ENCODE results near the gene SERPINF2. TPM values are rescaled to one million over a fixed set of nuclear protein-coding genes. Genes with fewer than 3 reads are reported as not detected.
A peak's percentile ranks its signal among the peaks of the same experiment; 100 is the strongest.
"Not testable (repeated sequence)": the region's sequence is repeated elsewhere in the genome, so short reads cannot be mapped to it uniquely, and the experiment has no call there.

The SERPINF2 gene
- total RNA-seq, 2 donors from 2014 or later: 0.24 TPM; not detected in 1

- no peak for ATAC-seq
- DNase-seq (ENCODE audit: low spot score): peak; percentile 58
- H3K4me3 Mint-ChIP-seq: peak overlapping the region; percentile 13
- H3K4me1 Mint-ChIP-seq (ENCODE audit: low read depth in 2 of 2): peaks cover 19 to 20% of the 10 kb centered on the region in 2 donors
- no peaks in the 10 kb centered on the region for H3K9me3 Mint-ChIP-seq
- peaks cover 0 to 3% of the 10 kb centered on the region in 2 donors for H3K27me3 Mint-ChIP-seq
- H3K27ac Mint-ChIP-seq: no peak overlapping the region
- H3K36me3 Mint-ChIP-seq: peaks cover 11% of the 10 kb centered on the region
These were observed 30.4 kb upstream of the SERPINF2 start for GRCh38 chr17:1712271-1712670.

- Mint-ChIP-seq H3K36me3 (peaks cover 11% of the 10 kb centered on the region), H3K27me3 (no peaks in the 10 kb centered on the region), H3K9me3 (no peaks in the 10 kb centered on the region), H3K4me1 (ENCODE audit: low read depth in 2 of 2) (peaks cover 29% of the 10 kb centered on the region in 2 donors), H3K4me3 (peak overlapping the region; percentile 58), H3K27ac (peak overlapping the region in 1 of 2 donors; percentile 68)
- peak; percentile 38 for DNase-seq (ENCODE audit: low spot score)
- no peak for ATAC-seq
These were observed 29.4 kb upstream of the SERPINF2 start for GRCh38 chr17:1713160-1713877.

- Mint-ChIP-seq H3K9me3 (no peaks in the 10 kb centered on the region), H3K36me3 (peaks cover 11% of the 10 kb centered on the region), H3K27me3 (no peaks in the 10 kb centered on the region), H3K27ac (peak overlapping the region in 1 of 2 donors; percentile 68), H3K4me3 (peak overlapping the region; percentile 41), H3K4me1 (ENCODE audit: low read depth in 2 of 2) (peaks cover 30 to 31% of the 10 kb centered on the region in 2 donors)
- DNase-seq (ENCODE audit: low spot score) (peak; percentile 6), ATAC-seq (no peak)
These were observed 28.7 kb upstream of the SERPINF2 start for GRCh38 chr17:1713878-1714426.

DNA sequence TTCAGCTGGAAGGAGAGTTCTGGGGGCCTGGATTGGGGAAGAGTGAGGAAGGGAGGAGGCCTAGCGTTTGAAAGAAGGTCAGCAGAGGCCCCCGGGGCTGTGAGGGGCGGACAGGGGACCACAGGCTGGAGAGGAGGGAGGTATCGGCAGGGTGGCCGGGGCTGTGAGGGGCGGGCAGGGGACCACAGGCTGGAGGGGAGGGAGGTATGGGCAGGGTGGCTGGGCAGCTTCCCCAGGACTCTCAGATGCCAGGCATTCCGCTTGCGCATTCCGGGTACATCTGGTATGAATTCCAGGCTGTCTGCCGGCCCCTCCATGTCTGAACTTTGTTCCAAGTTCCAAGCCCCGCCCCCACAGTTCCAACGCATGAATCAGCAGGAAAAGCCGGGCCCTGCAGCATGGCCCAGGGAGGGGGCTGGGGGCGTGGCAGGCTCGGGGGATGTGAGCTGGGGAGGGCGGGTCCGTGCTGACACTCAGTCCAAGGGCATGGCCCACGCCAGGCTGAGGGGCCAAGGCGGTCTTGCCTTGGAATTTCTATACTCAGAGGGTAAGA, 28.2 kb upstream of the SERPINF2 start:
- Mint-ChIP-seq H3K4me3 (peak overlapping the region; percentile 79), H3K4me1 (ENCODE audit: low read depth in 2 of 2) (peaks cover 30 to 31% of the 10 kb centered on the region in 2 donors), H3K27ac (peak overlapping the region in 1 of 2 donors; percentile 68), H3K36me3 (peaks cover 11% of the 10 kb centered on the region), H3K9me3 (no peaks in the 10 kb centered on the region), H3K27me3 (no peaks in the 10 kb centered on the region)
- ATAC-seq (no peak), DNase-seq (ENCODE audit: low spot score) (peak; percentile 65)

DNA sequence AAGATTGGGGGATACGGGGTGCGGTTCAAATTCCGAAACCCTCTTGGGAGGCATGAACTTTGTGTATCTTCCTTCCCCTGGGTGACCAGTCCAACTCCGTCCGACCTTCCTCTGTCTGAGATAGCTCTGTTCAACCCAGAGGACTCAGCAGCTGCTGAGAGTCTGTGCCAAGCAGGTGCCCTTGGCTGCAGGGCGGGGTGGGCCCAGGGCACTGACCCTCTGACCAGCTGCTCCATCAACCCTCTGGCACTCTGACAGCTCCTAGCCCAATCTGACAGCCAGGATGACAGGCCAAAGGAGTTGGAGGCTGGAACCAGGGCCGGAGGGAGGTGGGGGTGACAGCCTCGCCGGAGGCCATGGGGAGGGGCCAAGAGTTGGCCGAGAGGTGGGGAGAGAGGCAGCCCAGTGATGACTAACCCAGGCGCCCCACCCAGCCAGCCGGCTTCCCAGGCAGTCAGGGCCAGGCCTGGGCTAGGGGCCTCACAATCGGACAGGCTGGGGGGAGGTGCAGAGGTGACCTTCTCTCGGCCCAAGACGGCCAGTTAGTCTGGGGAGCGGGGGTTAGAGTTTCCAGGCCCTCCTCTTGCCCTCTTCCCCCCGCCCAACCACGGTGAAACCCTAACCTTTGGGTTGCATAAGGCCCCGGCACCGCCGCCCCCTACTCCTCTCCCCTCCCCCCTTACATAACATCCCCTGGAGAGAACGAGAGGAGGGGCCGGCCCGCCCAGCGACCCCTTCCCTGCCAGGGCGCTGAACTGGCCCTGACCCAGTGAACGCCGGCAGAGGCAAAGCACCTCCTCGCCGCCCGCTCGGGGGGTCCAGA, 27.5 kb upstream of the SERPINF2 start:
- DNase-seq (ENCODE audit: low spot score) (peak; percentile 79), ATAC-seq (no peak)
- Mint-ChIP-seq H3K4me1 (ENCODE audit: low read depth in 2 of 2) (peaks cover 30 to 31% of the 10 kb centered on the region in 2 donors), H3K27ac (peak overlapping the region in 1 of 2 donors; percentile 68), H3K36me3 (peaks cover 11% of the 10 kb centered on the region), H3K9me3 (no peaks in the 10 kb centered on the region), H3K27me3 (no peaks in the 10 kb centered on the region), H3K4me3 (peak overlapping the region; percentile 79)

DNA sequence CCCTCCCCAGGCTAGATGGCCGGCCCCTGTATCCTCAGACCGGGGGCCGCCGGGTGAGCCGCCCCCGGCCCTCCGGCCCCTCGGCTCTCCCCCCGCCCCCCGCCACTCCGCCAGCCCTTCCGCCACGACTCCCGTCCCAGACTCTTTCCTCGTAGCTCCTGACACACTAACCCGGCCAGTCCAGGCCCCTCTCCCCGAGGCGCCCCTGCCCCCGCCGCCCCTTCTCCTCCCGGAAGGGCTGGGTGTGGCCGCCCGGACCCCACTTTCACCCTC, 26.9 kb upstream of the SERPINF2 start:
- H3K27ac Mint-ChIP-seq: peak overlapping the region; percentile 100
- no peaks in the 10 kb centered on the region for H3K27me3 Mint-ChIP-seq
- H3K9me3 Mint-ChIP-seq: no peaks in the 10 kb centered on the region
- no peak for ATAC-seq
- peaks cover 31 to 33% of the 10 kb centered on the region in 2 donors for H3K4me1 Mint-ChIP-seq (ENCODE audit: low read depth in 2 of 2)
- peak overlapping the region; percentile 97 for H3K4me3 Mint-ChIP-seq
- peaks cover 11% of the 10 kb centered on the region for H3K36me3 Mint-ChIP-seq
- DNase-seq (ENCODE audit: low spot score): no peak

DNA sequence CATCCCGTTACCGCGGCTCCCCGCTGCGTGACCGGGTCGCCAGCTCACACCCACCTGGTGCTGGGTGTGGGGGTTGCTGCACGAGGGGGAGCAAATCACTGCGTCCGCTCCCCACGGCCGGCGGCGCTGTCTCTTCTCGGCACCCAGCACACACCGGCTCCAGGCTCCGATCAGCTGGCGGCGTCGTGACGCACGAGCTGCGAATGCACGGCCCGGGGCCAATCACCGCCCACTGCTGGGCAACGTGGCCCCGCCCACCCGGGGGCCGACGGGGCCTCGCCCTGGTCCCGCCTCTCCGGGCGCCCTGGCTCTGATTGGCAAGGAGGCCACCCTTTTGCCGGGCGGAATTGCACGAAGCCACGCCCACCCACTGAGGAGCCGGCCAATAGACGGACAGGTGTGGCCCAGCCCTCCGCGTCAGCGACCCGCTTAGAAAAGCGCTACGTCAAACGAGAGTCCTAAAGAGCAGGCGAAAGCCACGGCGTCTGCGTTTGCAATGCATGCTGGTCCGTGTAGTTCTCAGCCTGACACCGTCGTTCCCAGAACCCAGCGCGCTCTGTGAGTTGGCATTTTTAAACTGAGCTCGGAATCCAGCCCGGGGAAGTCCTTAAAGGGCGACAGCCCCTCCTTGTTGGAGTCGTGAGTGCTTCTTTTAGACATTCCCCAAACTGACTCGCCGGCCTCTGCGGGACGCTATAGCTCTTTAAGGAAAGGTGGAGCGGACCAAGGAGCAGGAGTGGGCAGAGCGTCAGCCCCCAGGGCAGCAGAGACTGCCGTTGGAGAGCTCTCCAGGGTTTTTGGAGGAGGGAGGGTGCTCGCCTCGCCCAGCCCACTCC, 26.4 kb upstream of the SERPINF2 start:
- peak overlapping the region; percentile 100 for H3K27ac Mint-ChIP-seq
- ATAC-seq (peak; percentile 91), DNase-seq (ENCODE audit: low spot score) (peak; percentile 100)
- peaks cover 33 to 37% of the 10 kb centered on the region in 2 donors for H3K4me1 Mint-ChIP-seq (ENCODE audit: low read depth in 2 of 2)
- H3K27me3 Mint-ChIP-seq: no peaks in the 10 kb centered on the region
- peak overlapping the region; percentile 97 for H3K4me3 Mint-ChIP-seq
- no peaks in the 10 kb centered on the region for H3K9me3 Mint-ChIP-seq
- peaks cover 11% of the 10 kb centered on the region for H3K36me3 Mint-ChIP-seq

- DNase-seq (ENCODE audit: low spot score) (peak; percentile 96), ATAC-seq (peak; percentile 77 to 83)
- H3K4me1 Mint-ChIP-seq (ENCODE audit: low read depth in 2 of 2): peaks cover 30% of the 10 kb centered on the region in 2 donors
- H3K9me3 Mint-ChIP-seq: no peaks in the 10 kb centered on the region
- no peaks in the 10 kb centered on the region for H3K27me3 Mint-ChIP-seq
- H3K36me3 Mint-ChIP-seq: peaks cover 3% of the 10 kb centered on the region
- peak overlapping the region; percentile 97 for H3K4me3 Mint-ChIP-seq
- peak overlapping the region; percentile 100 for H3K27ac Mint-ChIP-seq
These were observed 25.6 kb upstream of the SERPINF2 start for GRCh38 chr17:1716912-1717695.

DNA sequence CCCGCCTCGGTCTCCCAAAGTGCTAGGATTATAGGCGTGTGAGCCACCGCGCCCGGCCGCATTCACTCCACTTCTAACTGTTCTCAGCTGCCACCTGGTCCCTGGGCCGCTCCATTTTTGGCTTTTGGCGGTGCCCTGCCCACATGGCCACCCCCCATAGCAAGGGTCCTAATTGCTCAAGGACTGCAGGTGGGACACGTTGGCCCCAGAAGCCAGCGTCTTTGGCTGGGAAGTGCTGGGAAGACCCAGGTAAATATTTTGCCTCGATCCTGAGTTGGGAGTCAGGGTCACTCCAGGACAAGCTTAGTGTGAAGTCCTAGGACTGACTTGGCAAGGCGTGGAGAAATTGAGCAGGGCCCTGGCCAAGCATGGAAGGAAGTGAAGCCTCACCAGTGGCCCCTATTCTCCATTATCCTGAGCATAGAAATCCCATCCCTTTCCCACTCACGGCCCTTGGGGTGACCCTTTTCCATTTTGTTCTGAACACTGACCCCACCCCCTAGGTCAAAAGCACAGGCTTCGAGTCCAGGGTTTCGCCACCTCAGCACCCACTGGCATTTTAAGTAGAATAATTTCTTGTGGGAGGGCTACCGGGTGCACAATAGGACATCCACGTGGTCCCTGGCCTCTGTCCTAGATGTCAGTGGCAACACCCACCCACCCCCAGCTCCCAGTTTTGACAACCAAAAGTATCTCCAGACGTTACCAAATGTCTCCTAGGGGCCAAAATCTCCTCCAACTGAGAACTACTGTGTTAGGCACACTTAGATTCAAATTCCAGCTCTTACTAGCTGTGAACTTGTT, 24.1 kb upstream of the SERPINF2 start:
- peak; percentile 58 for DNase-seq (ENCODE audit: low spot score)
- Mint-ChIP-seq H3K4me1 (ENCODE audit: low read depth in 2 of 2) (peaks cover 33 to 35% of the 10 kb centered on the region in 2 donors), H3K36me3 (no peaks in the 10 kb centered on the region), H3K27ac (peak overlapping the region; percentile 100), H3K9me3 (no peaks in the 10 kb centered on the region), H3K4me3 (peak overlapping the region; percentile 97), H3K27me3 (no peaks in the 10 kb centered on the region)
- ATAC-seq: no peak

- Mint-ChIP-seq H3K4me1 (ENCODE audit: low read depth in 2 of 2) (peaks cover 28 to 41% of the 10 kb centered on the region in 2 donors), H3K27ac (peak overlapping the region in 1 of 2 donors; percentile 54), H3K27me3 (no peaks in the 10 kb centered on the region), H3K36me3 (no peaks in the 10 kb centered on the region), H3K9me3 (no peaks in the 10 kb centered on the region), H3K4me3 (no peak overlapping the region)
- DNase-seq (ENCODE audit: low spot score): peak; percentile 77
- no peak for ATAC-seq
These were observed 21.8 kb upstream of the SERPINF2 start for GRCh38 chr17:1720856-1721386.

GRCh38 chr17:1722022-1722421, 20.6 kb upstream of the SERPINF2 start:
- peak overlapping the region; percentile 89 to 94 for H3K27ac Mint-ChIP-seq

More at GRCh38 chr17:1722022-1722421, 20.6 kb upstream of the SERPINF2 start:
- ATAC-seq, H3K27me3 Mint-ChIP-seq, H3K9me3 Mint-ChIP-seq, H3K36me3 Mint-ChIP-seq, H3K4me3 Mint-ChIP-seq: not testable (repeated sequence)
- peaks cover 26 to 33% of the 10 kb centered on the region in 2 donors for H3K4me1 Mint-ChIP-seq (ENCODE audit: low read depth in 2 of 2)
- peak; percentile 13 for DNase-seq (ENCODE audit: low spot score)

Measured in natural killer cell treated with Interleukin-12 subunit alpha and Interleukin-12 subunit beta and Interleukin-15 and Interleukin-18, amount 100 ng/mL, for 72 hours (primary cell).